Activated CD4-positive, alpha-beta T cell treated with anti-CD3 and anti-CD28 coated beads for 1 hour (primary cell): Measurements from ENCODE around the gene TTC27.
"Not testable (repeated sequence)": the region's sequence is repeated elsewhere in the genome, so short reads cannot be mapped to it uniquely, and the experiment has no call there.

Experiments
- DNase-seq: peaks from one replicate; pipeline ENCODE4 v3.0.0-alpha.2; 2020

TTC27 gene

DNA sequence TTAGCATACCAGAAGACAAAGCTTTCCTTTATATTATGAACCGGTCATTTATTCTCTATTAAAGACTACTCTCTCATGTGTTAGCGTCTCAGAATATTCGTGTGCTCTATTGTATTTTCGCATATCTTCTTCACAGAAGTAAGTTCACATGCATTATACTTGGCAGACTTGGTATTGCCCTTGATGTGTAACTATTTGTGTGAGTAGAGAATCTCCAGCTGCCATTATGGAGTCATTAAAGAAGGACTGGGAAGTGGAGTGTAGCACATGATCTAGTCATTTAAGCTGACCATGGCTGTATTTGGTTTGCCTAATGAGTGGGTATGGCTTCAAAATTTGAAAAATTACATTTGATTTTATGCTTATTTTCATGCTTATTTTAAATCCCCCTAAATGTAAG, 92.9 kb downstream of the TTC27 start:
- no peak for DNase-seq

DNA sequence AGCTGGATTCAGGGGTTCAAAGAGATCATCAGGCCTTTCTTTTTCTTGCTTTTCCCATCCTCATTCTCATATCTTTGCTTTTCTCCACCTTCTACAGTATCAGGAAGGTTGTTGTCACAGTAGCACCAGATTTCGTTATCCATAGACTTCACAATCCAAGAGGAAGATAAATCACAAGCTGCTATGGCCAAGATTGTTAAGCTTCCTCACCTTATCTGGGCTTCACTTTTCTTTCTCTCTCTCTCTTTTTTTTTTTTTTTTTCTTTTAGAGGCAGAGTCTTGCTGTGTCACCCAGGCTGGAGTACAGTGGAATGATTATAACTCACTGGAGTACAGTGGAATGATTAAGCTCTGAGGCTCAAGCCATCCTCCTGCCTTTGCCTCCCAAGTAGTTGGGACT, 93.5 kb downstream of the TTC27 start:
- DNase-seq, result no peak

DNA sequence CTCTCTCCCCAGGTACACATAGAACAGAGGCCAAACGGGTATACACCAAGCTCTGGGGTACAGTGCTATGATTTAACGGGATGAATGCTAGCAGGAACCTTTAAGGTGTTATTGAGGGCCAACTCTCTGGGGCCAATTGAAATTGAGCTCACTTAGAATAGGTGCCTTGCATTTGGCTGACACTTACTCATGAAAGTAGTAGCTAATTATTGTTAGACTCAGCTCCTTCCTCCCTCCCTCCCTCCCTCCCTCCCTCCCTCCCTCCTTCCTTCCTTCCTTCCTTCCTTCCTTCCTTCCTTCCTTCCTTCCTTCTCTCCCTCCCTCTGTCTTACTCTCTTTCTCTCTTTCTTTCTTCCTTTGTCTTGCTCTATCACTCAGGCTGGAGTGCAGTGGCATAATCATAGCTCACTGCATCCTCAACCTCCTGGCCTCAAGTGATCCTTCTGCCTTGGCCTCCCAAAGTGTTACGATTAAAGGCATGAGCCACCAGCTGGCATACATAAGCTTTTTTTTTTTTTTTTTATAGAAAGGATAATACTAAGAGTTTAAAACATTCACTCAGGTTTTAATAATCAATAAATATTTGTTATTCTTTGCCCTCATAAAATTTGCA, 95.7 kb downstream of the TTC27 start:
- DNase-seq, result no peak

DNA sequence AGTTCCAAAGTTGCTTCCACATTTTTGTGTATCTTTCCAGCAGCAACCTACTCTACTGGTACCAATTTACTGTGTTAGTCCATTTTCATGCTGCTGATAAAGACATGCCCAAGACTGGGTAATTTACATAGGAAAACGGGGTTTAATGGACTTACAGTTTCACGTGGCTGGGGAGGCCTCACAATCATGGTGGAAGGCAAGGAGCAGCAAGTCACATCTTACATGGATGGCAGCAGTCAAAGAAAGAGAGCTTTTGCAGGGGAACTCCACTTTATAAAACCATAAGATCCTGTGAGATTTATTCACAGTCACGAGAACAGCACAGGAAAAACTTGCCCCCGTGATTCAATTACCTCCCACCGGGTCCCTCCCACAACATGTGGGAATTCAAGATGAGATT, 98.8 kb downstream of the TTC27 start:
- DNase-seq, result not testable (repeated sequence)

DNA sequence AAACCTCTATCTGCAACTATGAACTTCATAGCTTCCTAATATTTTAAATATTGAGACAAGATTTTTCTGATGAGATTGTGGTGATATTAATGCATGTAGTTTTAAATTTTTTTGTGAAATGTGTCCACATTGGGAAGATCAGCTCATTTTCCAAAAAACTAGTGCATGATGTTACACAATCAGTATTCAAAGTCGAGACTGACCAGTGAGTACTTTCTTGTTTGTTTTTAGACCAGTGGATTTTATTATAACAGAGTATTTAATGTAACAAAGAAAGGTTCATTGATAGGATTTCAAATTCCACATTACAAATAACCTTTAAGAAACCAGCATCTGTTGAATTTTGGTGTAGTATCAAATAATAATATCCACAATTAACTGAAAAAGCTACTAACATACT, 99.3 kb downstream of the TTC27 start:
- no peak for DNase-seq

DNA sequence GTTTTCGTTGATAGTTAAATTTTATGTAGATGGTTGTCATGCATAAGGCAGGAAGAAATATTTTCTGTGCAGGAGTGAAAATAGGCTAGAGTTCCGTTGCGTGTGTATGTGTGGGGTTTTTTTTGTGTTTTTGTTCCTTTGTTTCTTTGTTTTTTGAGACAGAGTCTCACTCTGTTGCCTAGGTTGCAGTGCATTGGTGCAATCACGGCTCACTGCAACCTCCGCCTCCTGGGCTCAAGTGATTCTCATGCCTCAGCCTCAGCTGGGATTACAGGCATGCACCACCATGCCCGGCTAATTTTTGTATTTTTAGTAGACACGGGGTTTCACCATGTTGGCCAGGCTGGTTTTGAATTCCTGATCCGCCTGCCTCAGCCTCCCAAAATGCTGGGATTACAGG, 103.1 kb downstream of the TTC27 start:
- not testable (repeated sequence) for DNase-seq

DNA sequence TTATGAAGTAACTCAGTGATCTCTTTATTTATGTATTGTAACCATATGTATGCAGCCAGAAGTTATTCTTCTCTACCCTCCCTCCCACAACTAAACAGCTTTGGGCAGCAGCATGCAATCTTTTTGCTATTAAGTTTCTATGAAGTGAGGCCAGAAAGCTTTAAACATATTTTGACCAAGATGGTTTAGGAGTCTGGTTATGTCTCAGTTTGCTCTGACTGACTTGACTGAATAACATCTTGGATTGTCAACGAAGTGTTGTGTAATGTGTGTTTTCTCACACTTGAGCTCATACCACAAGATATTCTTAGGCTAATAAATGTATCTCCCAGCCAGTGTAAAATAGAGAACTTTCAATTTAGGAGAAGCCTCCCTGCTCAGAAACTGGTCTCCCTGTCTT, 104.3 kb downstream of the TTC27 start:
- no peak for DNase-seq

DNA sequence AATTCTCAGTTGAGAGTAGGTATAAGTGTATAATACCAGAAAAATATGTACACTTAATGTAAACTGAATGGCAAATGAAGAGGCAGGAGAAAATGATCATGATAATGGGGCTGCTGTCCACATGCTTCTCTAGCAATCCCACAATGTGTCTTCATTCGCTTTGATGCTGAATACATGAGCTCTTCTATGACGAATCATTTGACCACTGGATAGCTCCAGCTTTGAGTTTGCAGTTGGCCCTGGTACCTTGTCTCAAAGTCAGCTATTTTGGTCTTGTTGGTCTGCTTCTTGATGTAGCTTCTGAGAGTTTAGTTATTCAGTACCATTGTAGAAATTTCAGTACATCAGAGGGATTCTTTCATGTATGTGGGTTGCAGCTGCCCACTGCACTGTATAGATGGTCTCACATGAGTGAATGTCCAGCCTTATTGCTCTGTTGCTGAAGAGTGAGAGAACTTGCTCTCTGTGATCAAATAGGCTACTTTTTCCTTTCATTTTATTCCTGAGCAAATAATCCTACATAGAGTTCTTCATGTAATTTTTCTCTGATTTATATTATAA, 105.1 kb downstream of the TTC27 start:
- no peak for DNase-seq

DNA sequence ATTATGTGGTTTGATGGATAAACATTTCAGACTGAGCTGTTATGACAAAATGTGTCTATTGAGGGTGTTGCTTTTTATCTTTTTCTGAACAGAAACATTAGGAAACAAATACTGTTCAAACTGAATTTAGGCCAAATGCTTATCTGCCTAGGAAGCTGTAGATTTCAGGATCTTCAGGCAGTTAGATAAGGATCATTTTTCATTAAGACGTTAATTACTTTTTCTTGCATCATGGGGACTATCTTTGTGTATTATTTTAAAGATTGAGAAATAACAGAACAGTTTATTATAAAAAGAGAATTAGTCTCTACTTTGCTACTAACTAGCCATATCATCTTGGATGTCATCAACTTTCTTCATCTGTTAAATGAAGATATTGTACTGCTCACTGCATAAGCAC, 107.5 kb downstream of the TTC27 start:
- DNase-seq, result no peak

DNA sequence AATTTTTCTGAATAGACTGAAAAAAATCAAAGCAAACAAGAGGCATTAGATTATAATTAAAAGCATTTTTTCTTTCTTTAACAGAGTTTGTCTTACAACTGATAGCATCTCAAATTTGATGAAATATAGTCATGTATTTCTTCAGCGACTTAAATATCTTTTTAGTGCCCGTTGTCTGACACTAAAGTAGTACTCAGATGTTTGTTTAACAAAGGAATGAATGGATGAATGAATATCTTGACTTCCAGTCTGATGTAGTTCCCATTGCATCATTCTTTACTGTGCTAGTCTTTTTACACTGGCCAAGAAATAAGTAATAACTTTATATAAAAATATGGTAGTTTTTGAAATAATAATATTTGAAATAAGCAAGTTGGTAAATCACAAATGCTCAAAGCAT, 111.1 kb downstream of the TTC27 start:
- DNase-seq, result no peak

DNA sequence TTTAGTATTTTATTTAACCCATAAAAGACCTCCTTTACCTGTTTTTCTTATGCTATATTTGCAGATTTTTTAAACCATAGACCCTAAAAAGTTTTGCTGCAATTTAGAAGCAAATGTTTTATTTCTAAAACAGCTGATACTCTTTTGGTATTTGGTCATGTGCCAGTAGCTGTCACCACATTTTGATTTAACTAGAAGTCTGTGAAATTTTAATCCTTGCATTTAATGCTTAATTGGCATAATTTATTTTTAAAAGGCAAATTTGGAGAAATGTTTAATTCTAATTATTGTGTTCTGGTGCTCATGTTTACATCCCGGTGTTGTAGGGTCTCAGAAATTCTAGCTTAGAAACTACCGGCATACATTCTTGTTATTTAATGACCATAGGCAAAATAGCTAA, 111.8 kb downstream of the TTC27 start:
- DNase-seq, result no peak

DNA sequence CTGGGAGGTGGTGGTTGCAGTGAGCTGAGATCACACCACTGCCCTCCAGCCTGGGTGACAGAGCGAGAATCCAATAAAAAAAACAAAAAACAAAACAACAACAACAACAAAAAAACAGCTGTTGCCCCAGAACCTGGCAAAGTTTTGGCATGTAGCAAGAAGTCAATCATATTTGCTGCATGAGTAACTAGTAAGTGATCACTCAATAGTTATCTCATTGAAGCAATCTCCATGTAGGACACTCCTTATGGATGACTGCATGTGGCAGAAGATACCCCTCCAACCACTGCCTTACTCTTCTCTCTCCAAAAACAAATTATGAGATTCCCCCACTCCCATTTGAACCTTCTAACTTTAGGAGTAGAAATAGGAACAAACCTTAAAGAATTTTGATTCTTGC, 113.7 kb downstream of the TTC27 start:
- no peak for DNase-seq

DNA sequence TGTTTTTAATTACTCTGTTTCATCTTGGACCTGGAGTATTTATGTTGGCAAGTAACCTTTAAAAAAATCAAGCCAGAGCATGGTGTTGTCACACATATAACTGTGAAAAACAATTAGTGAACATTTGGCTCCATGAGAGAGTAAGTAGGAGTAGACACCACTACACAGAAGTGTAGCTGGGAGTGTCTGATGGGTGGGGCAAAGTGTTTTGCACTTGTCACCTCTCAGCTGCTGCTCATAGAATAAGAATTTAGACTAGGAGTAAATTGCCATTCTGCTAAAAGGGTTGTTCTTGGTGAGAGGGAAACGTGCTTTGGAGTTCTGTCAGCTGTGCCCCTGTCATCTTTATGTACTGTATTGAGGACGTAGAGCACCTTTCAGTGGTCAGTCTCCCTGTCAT, 114.5 kb downstream of the TTC27 start:
- no peak for DNase-seq

DNA sequence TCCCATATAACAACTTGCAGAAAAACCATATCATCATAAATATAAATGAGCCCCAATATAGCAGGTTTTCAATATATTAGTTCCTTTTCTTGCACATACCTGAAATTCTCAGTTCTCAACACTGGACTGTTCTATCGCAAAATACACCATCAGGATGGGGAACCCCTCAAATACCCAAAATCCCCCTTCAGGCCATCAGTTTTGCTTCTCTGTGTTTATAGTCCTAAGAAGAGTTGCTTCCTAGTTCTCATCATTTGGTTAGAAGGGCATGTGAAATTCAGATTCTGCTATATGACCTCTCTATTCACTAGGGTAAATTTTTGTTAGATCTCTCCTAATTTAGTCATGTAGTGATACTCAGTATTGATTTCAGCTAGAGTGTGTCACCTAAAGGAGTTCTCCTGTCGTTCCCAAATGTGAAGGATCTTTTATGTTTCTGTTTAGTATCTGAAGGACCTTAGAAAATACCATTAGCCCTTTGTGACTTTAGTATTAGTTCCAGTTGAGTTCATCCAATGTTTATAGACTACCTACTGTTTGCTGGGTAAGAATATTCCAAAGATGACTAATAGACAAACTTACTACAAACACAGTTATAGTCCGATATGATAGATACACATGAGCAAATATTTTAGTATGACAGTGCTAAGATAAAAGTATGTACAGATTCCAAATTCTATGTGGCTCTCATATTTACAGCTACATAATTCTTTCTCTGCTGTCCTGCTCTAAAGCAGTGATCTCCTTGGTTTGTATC, 115.8 kb downstream of the TTC27 start:
- no peak for DNase-seq

DNA sequence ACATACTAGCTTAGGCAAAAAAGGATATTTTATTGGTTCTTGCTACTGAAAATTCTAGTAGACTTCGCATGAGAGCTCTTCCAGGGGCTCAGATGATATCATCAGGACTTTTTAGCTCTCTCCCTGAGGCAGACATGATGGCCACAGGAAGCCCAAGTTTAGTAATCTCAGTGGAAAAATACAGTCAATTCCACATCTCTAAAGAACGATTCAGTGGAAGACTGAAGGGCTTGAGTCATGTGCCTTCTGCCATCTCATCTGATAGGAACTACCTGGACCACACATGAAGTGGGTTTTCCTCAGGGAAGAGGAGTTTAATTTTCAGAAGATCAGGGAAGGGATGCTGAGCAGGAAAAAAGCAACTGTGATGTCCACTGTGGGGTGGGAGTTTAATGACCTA, 117.3 kb downstream of the TTC27 start:
- DNase-seq, result no peak

DNA sequence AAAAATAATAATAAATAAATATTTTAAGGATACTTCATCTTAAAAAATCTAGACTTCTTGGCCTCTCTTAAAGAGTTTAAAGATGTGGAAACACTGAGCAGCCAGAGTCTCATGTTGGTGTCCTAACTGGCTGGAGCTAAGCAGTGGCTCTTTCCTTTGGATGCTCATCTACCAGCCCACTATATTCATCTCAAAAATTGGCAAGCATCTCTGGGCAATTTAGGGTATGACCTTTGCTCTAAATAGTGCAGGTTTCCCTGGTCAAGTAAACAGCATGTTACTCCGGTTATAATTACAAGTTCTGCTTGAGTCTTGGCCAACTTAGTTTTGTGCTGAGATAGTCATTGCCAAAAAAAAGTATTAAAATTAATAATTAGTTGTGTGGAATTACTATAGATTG, 117.8 kb downstream of the TTC27 start:
- no peak for DNase-seq

DNA sequence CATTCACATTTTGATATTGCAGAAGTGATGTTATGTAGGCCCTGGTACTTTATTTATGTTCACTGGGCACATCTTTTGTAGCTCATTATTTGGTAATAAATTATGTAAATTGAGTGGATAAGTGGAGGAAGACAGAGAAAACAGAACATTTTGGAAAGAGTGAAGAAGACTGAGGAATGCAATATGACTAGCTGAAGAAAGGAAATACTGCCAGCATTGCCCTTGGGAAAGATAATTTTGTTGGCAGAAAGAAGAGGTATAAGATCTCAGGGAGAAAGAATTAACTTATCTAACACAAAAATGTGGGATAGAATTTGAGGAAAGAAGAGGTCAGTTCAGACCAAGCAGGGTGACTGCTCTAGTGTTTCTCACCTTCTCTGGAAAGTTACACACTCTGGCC, 118.8 kb downstream of the TTC27 start:
- no peak for DNase-seq

DNA sequence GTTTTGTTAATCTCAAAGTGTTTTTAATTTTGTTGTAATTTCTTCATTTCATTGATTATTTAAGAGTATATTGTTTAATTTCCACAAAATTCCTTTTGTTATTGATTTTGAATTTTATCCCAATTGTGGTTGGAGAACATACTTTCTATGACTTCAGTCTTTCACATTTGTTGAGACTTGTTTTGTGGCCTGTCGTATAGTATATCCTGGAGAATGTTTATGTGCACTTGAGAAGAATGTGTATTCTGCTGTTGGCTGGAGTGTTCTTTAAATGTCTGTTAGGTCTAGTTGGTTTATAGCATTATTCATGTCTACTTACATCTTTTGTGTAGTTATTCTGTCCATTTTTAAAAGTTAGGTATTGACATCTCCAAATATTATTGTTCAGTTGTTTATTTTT, 120.3 kb downstream of the TTC27 start:
- no peak for DNase-seq

DNA sequence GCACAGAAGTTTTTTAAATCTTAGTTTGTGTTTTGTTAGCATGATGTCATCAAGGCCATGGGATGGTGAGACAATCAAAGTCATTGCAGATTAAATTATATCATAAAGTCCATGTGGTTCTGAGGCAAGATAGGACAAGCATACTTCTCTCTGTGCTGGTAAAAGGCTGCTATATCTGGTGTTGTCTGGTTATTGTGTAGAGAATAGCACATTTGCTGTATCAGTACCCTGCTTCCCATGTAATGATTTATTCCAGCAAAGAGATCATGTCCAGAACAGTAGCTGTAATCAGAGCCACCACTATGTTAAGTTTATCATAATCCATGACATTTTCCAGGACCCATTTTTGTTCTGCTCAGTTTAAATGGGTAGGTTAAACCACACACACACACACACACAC, 123.0 kb downstream of the TTC27 start:
- no peak for DNase-seq

DNA sequence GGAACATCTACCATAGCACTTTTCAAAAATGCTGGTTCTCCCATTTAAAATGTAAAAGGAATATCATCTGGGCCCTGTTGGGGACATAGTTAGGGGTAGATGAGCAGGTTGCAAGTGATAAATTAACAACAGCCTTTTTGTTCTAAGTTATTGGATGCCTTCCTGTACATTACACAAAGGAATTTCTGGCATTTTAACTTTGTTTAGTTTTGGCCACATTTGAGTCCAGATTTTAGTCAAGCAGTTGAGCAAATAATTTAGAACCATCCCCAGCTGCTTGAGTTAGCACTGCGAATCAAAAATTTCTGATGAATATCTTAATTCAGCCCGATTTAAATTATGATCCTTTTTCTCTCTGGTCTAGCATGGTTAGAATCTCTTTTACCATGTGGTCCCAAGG, 124.4 kb downstream of the TTC27 start:
- DNase-seq, result no peak

DNA sequence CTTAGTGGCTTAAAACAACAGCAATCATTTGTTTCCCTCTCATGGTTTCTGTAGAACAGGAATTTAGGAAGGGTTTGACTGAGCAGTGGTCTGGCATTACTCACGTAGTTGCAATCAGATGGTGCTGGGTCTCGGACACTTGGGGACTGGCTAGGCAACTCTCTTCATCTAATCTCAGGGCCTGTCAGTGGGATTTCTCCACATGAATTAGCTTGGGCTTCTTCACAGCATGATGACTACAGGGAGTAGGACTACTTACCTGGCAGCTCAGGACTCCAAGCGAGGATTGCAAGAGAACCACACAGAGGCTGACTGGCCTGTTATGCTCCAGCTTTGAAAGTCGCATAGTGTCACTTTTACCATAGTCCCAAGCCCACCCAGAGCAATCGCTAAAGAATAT, 125.1 kb downstream of the TTC27 start:
- DNase-seq, result no peak

DNA sequence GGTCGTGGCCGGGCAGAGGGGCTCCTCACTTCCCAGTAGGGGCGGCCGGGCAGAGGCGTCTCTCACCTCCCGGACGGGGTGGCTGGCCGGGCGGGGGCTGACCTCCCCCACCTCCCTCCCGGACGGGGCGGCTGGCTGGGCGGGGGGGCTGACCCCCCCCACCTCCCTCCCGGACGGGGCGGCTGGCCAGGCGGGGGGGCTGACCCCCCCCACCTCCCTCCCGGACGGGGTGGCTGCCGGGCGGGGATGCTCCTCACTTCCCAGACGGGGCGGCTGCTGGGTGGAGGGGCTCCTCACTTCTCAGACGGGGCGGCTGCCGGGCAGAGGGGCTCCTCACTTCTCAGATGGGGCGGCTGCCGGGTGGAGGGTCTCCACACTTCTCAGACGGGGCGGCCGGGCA, 126.8 kb downstream of the TTC27 start:
- not testable (repeated sequence) for DNase-seq

DNA sequence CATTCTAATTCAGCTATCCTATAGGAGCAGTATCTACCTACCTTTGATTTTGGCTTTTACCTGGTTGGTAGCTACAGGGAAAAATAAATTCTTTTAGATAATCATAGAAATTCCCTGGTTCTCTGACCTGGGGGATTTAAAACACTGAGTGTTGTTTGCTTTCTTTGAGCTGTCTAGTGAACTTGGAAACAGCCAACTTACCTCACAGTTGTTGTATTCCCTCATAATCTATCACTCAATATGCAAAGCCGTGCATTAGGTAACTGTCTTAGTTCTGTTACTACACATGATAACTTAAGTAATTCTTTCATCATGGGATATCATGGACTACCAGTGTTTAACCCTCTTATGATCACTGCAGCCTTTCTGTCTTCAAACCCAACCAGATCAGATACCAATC, 127.8 kb downstream of the TTC27 start:
- no peak for DNase-seq

DNA sequence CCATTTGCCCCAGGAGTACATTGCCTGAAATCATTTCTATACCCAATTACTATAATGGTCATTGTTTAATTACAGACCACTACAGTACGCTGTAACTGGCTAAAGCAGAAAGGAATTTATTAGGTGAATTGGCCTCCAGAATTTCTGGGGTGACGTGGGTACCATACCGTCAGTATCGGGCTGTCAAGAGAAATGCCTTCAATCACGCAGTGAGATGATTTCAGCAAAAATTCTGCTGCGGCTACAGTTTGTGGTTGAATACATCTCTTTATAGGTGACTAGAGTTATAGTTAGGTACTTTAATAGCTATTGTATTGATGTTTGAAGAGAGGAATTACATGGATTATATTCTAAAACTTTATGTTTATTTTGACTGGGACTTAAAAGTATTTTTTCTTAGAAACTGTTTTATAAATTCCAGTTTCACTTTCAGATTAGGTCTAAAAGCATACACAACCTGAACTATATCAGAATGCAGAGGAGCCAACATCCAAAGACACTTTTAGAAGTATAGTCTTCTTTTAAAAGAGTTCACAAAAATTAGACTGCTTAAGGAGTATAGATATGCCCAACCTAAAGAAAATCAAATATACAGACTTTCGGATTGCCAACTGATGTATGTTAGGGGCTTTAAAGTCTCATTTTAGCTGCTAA, 128.4 kb downstream of the TTC27 start:
- no peak for DNase-seq
